GM23338 (cell line): ENCODE results near the gene LUC7L2. TPM values are rescaled to one million over a fixed set of nuclear protein-coding genes. Genes with fewer than 3 reads are reported as not detected.
A peak's percentile ranks its signal among the peaks of the same experiment; 100 is the strongest.
"Not testable (repeated sequence)": the region's sequence is repeated elsewhere in the genome, so short reads cannot be mapped to it uniquely, and the experiment has no call there.

Experiments
- ATAC-seq: fragments of 200-7000 bp; cut with Tn5 transposase; 3 replicates; pipeline ENCODE4 v1.9.1; 2020
- DNase-seq: peaks from one replicate; pipeline ENCODE4 v3.0.0-alpha.2; 2015; ENCODE audit warnings: low spot score
- H2AFZ ChIP-seq: fragments of 200-600 bp; sonication (generic); 2 replicates; pipeline ENCODE4 v1.8.0; 2016; ENCODE audit warnings: antibody characterized with exemption, mild to moderate bottlenecking, moderate library complexity
- H3F3A ChIP-seq: fragments of 200-600 bp; sonication (generic); replicated peaks from 2 replicates; pipeline ENCODE4 v1.8.0; 2017; ENCODE audit warnings: antibody characterized with exemption, mixed run types, low read depth
- H3K27ac ChIP-seq: fragments of 200-600 bp; sonication (generic); 2 replicates; pipeline ENCODE4 v1.6.1; 2016; ENCODE audit warnings: low read depth
- H3K27me3 ChIP-seq: fragments of 200-600 bp; sonication (generic); 2 replicates; pipeline ENCODE4 v1.8.0; 2016; ENCODE audit warnings: mild to moderate bottlenecking, mixed run types, moderate library complexity; ENCODE audit not compliant: insufficient read depth
- H3K36me3 ChIP-seq: fragments of 200-600 bp; sonication (generic); 2 replicates; pipeline ENCODE4 v1.8.0; 2016; ENCODE audit warnings: mild to moderate bottlenecking; ENCODE audit not compliant: insufficient read depth
- H3K4me1 ChIP-seq: fragments of 200-600 bp; sonication (generic); 2 replicates; pipeline ENCODE4 v1.8.0; 2016; ENCODE audit warnings: mild to moderate bottlenecking, moderate library complexity; ENCODE audit not compliant: insufficient read depth
- H3K4me2 ChIP-seq: fragments of 200-600 bp; sonication (generic); 2 replicates; pipeline ENCODE4 v1.7.1; 2017; ENCODE audit warnings: mixed run types
- H3K4me3 ChIP-seq: fragments of 200-600 bp; sonication (generic); 2 replicates; pipeline ENCODE4 v1.6.1; 2016; ENCODE audit warnings: mixed run types
- H3K79me2 ChIP-seq: fragments of 200-600 bp; sonication (generic); replicated peaks from 2 replicates; pipeline ENCODE4 v1.8.0; 2017; ENCODE audit warnings: mild to moderate bottlenecking; ENCODE audit not compliant: insufficient read depth
- H3K9me2 ChIP-seq: fragments of 200-600 bp; sonication (generic); 2 replicates; pipeline ENCODE4 v1.8.0; 2017; ENCODE audit not compliant: insufficient read depth
- H4K20me1 ChIP-seq: fragments of 200-600 bp; sonication (generic); replicated peaks from 2 replicates; pipeline ENCODE4 v1.8.0; 2017; ENCODE audit warnings: mild to moderate bottlenecking; ENCODE audit not compliant: insufficient read depth
- H3K27ac Mint-ChIP-seq: 2 replicates; pipeline ENCODE4 v1.8.0; 2020; ENCODE audit warnings: inconsistent platforms, mild to moderate bottlenecking, moderate library complexity, mixed read lengths
- H3K27me3 Mint-ChIP-seq: 3 replicates; pipeline ENCODE4 v1.8.0; 2022; ENCODE audit warnings: low read depth, mild to moderate bottlenecking, moderate library complexity, mixed read lengths, inconsistent platforms; ENCODE audit not compliant: insufficient read depth, poor library complexity
- H3K36me3 Mint-ChIP-seq: 3 replicates; pipeline ENCODE4 v1.8.0; 2021; ENCODE audit warnings: low read depth, mild to moderate bottlenecking, inconsistent platforms, moderate library complexity, mixed read lengths
- H3K4me1 Mint-ChIP-seq: 3 replicates; pipeline ENCODE4 v1.8.0; 2020; ENCODE audit warnings: mild to moderate bottlenecking, inconsistent platforms, mixed read lengths
- H3K4me3 Mint-ChIP-seq: 3 replicates; pipeline ENCODE4 v1.8.0; 2021; ENCODE audit warnings: moderate library complexity, mild to moderate bottlenecking, inconsistent platforms, mixed read lengths
- H3K9me3 Mint-ChIP-seq: 3 replicates; pipeline ENCODE4 v1.8.0; 2020; ENCODE audit warnings: moderate library complexity, mild to moderate bottlenecking, inconsistent platforms, mixed read lengths
- CREB1 ChIP-seq: fragments of 250-450 bp; sonication (Bioruptor Pico); IDR thresholded peaks from 2 replicates; pipeline ENCODE4 v1.5.0; 2020; ENCODE audit warnings: low read depth, mild to moderate bottlenecking, moderate library complexity
- ETS1 ChIP-seq: IDR thresholded peaks from 2 replicates; pipeline ENCODE4 v1.6.1; 2016; ENCODE audit warnings: antibody characterized with exemption
- NANOG ChIP-seq: IDR thresholded peaks from 2 replicates; pipeline ENCODE4 v1.6.1; 2016; ENCODE audit warnings: antibody characterized with exemption, borderline replicate concordance
- POLR2AphosphoS5 ChIP-seq: IDR thresholded peaks from 2 replicates; pipeline ENCODE4 v1.6.1; 2016; ENCODE audit warnings: antibody characterized with exemption, low read depth
- ZNF462 ChIP-seq: fragments of 250-450 bp; sonication (Bioruptor Pico); IDR thresholded peaks from 2 replicates; pipeline ENCODE4 v1.5.0; 2020; ENCODE audit warnings: mild to moderate bottlenecking, moderate library complexity
- polyA plus RNA-seq: library from polyadenylated mRNA; unstranded; fragments of >200 nt; fragmentation: Nextera tagmentation; extraction: Ambion mirVana; gene quantifications from 2 replicates; pipeline ENCODE4 v1.2.1, GENCODE V29; 2016
- total RNA-seq: library from RNA; depleted of rRNA; stranded (reverse); fragments of >200 nt; shearing (Covaris generic); gene quantifications from 2 replicates; pipeline ENCODE4 v1.2.3, GENCODE V29; 2014
- TF ChIP-seq, protein P1 (sequence below), 2 experiments: fragments of 200-600 bp in 1 of 2; sonication (generic) in 1 of 2; conservative IDR thresholded peaks; 2 replicates each; pipeline versions ENCODE4 v1.5.1 to v1.6.1; 2016 to 2017; ENCODE audit warnings: antibody characterized with exemption in 2 of 2, low read depth in 2 of 2, mild to moderate bottlenecking in 2 of 2, moderate library complexity in 1 of 2

LUC7L2 gene
- total and polyA plus RNA-seq, 2 experiments from 2014 or later, result 40.3 to 57.3 TPM

DNA sequence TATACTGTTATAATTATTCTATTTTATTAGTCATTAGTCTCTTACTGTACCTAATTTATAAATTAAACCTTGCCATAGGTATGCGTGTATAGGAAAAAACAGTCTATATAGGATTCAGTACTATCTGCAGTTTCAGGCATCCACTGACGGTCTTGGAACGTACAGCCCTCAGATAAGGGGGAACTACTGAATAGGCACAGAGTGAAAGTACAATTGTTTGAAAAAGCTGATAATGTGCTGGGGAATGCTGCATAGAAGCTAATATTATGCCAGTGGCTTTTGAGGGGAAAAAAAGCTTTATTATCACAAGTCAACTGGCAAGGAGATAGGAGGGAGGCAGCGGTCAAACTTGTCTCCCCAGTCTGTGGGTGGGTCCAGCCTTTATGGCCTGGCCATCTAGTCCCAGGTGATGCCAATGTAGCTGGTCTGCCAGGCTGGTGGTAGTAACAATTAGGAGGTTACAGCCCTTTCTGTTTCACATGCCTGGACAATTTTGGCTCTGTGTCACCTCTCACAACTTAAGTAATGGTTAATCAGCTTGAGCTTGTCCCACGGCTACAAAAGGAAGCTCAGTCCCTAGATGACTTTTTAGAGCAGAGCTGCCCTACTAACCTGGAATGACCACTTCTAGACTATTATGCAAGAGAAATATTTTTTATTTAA, 26.9 kb upstream of the LUC7L2 start:
- Histone ChIP-seq H3K9me2 (no peaks in the 10 kb centered on the region), H2AFZ (0 out of 2 replicates have a peak overlapping the region, but pooled peaks have one; percentile 52), H3K27ac (no peak overlapping the region), H3K36me3 (no peaks in the 10 kb centered on the region), H3F3A (no peaks in the 10 kb centered on the region), H3K4me3 (no peak overlapping the region), H3K27me3 (no peaks in the 10 kb centered on the region), H3K79me2 (no peaks in the 10 kb centered on the region), H3K4me2 (no peak overlapping the region), H3K4me1 (no peaks in the 10 kb centered on the region), H4K20me1 (no peaks in the 10 kb centered on the region)
- ATAC-seq, result no peak
- H3K27ac Mint-ChIP-seq, result no peak overlapping the region
- no peaks in the 10 kb centered on the region for H3K27me3 Mint-ChIP-seq
- DNase-seq, result no peak
- H3K4me3 Mint-ChIP-seq, result no peak overlapping the region
- H3K36me3 Mint-ChIP-seq, result no peaks in the 10 kb centered on the region
- no peaks in the 10 kb centered on the region for H3K9me3 Mint-ChIP-seq
- no peaks in the 10 kb centered on the region for H3K4me1 Mint-ChIP-seq
- no peak for TF ChIP-seq CREB1 (CRISPR knock-in tag)
- no peak for TF ChIP-seq NANOG
- no peak for TF ChIP-seq POLR2AphosphoS5

DNA sequence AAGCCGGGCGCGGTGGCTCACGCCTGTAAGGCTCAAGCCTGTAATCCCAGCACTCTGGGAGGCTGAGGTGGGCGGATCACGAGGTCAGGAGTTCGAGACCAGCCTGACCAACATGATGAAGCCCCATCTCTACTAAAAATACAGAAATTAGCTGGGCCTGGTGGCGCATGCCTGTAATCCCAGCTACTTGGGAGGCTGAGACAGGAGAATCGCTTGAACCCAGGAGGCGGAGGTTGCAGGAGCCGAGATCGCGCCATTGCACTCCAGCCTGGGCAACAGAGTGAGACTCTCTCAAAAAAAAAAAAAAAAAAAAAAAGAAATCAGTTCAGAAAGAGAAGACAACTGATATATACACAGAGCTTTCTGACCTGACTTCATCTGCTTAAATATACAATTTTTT, 26.3 kb upstream of the LUC7L2 start:
- H3K79me2 ChIP-seq, H3K27me3 ChIP-seq, H3K4me2 ChIP-seq, H3K36me3 Mint-ChIP-seq, H3K27me3 Mint-ChIP-seq, H2AFZ ChIP-seq, H3K4me1 ChIP-seq, H3K9me2 ChIP-seq, H3K9me3 Mint-ChIP-seq, H4K20me1 ChIP-seq, H3K4me3 Mint-ChIP-seq, ATAC-seq, H3K27ac Mint-ChIP-seq, H3K4me3 ChIP-seq, H3K36me3 ChIP-seq, H3K4me1 Mint-ChIP-seq, H3K27ac ChIP-seq, DNase-seq, H3F3A ChIP-seq: not testable (repeated sequence)

GRCh38 chr7:139334399-139335150, 25.1 kb upstream of the LUC7L2 start:
- Mint-ChIP-seq H3K9me3 (peaks cover 7% of the 10 kb centered on the region), H3K4me1 (no peaks in the 10 kb centered on the region)
- no peak overlapping the region for H3K4me2 ChIP-seq
- TF ChIP-seq CREB1 (CRISPR knock-in tag), result no peak
- TF ChIP-seq, protein P1, sequence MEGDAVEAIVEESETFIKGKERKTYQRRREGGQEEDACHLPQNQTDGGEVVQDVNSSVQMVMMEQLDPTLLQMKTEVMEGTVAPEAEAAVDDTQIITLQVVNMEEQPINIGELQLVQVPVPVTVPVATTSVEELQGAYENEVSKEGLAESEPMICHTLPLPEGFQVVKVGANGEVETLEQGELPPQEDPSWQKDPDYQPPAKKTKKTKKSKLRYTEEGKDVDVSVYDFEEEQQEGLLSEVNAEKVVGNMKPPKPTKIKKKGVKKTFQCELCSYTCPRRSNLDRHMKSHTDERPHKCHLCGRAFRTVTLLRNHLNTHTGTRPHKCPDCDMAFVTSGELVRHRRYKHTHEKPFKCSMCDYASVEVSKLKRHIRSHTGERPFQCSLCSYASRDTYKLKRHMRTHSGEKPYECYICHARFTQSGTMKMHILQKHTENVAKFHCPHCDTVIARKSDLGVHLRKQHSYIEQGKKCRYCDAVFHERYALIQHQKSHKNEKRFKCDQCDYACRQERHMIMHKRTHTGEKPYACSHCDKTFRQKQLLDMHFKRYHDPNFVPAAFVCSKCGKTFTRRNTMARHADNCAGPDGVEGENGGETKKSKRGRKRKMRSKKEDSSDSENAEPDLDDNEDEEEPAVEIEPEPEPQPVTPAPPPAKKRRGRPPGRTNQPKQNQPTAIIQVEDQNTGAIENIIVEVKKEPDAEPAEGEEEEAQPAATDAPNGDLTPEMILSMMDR (conservative IDR thresholded peaks at IDR 0.05; ENCODE audit: low read depth in 2 of 2), result no peak
- TF ChIP-seq ETS1, result no peak
- TF ChIP-seq ZNF462 (CRISPR knock-in tag), result no peak

More at GRCh38 chr7:139334399-139335150, 25.1 kb upstream of the LUC7L2 start:
- Histone ChIP-seq H3K9me2 (no peaks in the 10 kb centered on the region; the same call in 1 of the 2 replicates), H3K36me3 (no peaks in the 10 kb centered on the region), H3K27ac (no peak overlapping the region), H4K20me1 (no peaks in the 10 kb centered on the region), H3K79me2 (no peaks in the 10 kb centered on the region), H3K27me3 (no peaks in the 10 kb centered on the region), H3K4me1 (no peaks in the 10 kb centered on the region), H3F3A (peaks cover 9% of the 10 kb centered on the region; the same call in 1 of the 2 replicates), H2AFZ (no peak overlapping the region), H3K4me3 (no peak overlapping the region)
- ATAC-seq, result no peak
- Mint-ChIP-seq H3K27ac (no peak overlapping the region), H3K27me3 (peaks cover 5% of the 10 kb centered on the region), H3K4me3 (no peak overlapping the region), H3K36me3 (peaks cover 5% of the 10 kb centered on the region; the same call in 2 of the 3 replicates)
- no peak for DNase-seq
